Hindlimb muscle (tissue), 1 donor: ENCODE measurements around the gene RGMA. TPM values are rescaled to one million over a fixed set of nuclear protein-coding genes. Genes with fewer than 3 reads are reported as not detected.

ENCODE experiments used
- DNase-seq: peaks from one replicate; pipeline ENCODE4 v3.0.0-alpha.2; 2013
- polyA plus RNA-seq: library from polyadenylated mRNA; unstranded; fragments of 120-200 nt; gene quantifications from one replicate; pipeline ENCODE4 v1.2.1, GENCODE V29; 2013; ENCODE audit not compliant: insufficient read length

RGMA gene, protein sequence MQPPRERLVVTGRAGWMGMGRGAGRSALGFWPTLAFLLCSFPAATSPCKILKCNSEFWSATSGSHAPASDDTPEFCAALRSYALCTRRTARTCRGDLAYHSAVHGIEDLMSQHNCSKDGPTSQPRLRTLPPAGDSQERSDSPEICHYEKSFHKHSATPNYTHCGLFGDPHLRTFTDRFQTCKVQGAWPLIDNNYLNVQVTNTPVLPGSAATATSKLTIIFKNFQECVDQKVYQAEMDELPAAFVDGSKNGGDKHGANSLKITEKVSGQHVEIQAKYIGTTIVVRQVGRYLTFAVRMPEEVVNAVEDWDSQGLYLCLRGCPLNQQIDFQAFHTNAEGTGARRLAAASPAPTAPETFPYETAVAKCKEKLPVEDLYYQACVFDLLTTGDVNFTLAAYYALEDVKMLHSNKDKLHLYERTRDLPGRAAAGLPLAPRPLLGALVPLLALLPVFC
- 101 TPM for polyA plus RNA-seq

DNA sequence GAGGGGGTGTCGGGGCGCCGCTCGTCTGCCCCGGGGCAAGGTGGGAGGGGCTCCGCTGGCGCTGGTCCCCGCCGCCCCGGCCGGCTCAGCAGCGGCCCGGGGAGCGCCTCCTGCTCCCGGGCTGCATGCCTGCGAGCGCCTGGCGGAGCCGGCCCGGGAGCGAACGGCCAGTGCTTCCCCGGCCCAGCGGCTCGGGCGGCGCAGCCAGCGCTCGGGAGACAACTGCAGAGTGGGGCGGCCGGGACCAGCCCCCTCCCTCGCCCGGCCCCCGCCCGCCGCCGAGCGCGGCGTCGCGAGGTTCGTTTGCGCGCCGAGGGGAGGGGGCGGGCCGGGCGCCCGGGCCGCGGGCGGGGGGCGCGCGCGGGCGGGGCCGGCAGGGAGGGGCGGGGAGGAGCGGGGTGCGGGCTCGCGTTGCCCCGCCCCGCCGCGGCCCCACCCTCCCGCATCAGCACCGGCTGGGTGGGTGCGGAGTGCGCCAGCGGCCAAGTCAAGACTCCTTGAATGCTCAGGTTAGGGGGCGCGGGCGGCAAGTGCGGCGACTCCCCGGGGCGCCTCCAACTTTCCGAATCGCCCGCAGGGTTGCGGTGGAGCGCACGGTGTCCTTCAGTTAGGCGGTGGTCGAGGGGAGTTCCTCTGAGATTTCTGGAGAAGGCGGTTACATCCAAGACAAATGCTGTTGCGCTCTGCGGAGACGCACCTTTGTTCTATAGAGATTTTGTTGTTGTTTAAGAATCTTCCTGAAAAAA lies at the start of gene RGMA:
RGMA (minus strand) TSS at position 231 of the 746 bp plus-strand sequence. CDS start 279 bp downstream, outside the sequence.
- peak; percentile 63 for DNase-seq

DNA sequence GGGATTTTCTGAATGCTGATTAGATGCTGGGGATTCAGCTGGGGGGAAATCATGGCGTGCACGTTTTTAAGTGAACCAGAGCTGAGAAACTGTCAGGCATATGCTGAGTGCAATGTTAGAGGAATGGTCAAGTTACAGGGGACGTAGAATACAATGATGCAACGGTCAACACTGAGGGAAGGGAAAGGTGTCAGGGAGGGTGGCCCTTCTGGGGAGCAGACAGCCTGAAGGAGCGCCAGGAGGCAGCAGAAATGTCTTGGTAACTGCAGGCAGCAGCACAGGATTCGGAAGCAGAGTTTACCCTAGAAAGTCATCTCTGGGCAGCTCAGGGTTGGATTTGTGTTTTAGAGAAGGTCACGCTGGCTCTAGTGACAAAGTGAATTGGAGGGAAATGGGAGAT lies 47.6 kb upstream of the RGMA start:
- no peak for DNase-seq

DNA sequence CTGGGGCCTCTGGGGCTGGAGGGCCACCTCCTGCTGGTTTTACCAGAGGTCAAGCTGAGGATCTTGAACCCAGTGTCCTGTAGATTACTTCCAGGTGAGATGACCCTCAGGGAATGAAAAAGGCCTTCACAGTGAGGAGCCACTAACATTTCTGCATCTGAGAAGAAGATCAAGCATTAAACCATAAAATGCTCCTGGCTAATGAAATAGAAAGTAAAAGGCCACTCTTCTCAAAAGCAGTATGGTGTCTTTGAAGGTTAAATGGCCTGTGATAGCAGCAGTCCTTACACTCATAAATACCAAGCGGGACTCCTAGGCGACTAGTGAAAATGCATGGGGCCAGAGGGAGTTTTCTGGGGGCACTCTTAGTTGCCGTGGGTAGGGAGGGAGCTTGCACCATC lies 47.0 kb upstream of the RGMA start:
- DNase-seq, result no peak

DNA sequence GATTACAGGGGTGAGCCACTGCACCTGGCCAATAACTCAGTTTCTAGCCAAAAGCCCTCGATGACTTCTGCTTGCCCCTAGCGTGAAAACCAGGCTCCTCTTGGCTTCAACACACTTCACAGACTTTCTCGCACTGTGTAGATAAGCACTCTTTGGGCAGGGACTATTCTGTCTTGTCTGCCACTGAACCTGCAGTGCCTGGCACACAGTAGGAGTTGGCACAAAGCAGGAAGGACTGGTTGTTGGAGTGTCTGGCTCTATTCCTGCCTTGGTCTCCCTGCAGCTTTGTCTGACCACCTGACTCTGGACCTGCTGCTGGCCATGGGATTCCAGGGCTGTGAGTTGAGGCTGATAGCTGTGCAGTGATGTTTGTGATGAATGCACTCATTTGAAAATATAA lies 46.4 kb upstream of the RGMA start:
- no peak for DNase-seq

DNA sequence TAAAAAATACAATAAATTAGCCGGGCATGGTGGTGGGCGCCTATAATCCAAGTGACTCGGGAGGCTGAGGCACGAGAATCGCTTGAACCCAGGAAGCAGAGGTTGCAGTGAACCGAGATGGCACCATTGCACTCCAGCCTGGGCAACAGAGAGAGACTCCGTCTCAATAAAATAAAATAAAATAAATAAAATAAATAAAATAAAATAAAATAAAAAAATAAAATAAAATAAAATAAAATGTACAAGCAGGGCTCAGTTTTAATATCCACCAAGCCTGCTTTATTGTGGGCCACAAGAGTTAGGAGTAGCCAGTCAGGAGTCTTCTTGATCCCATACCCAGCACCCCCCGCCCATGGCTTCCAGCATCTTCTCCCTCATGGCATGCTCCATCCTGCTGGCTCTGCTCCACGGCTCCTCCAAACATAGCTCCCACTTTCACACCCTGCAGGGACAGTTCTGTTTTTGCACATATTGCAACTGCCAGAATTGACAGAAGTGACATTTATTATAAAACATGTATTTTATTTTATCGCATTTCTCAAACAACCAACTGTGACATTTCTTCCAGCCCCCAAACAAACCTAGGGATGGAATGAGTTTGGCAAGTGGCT lies 42.6 kb upstream of the RGMA start:
- DNase-seq, result no peak

DNA sequence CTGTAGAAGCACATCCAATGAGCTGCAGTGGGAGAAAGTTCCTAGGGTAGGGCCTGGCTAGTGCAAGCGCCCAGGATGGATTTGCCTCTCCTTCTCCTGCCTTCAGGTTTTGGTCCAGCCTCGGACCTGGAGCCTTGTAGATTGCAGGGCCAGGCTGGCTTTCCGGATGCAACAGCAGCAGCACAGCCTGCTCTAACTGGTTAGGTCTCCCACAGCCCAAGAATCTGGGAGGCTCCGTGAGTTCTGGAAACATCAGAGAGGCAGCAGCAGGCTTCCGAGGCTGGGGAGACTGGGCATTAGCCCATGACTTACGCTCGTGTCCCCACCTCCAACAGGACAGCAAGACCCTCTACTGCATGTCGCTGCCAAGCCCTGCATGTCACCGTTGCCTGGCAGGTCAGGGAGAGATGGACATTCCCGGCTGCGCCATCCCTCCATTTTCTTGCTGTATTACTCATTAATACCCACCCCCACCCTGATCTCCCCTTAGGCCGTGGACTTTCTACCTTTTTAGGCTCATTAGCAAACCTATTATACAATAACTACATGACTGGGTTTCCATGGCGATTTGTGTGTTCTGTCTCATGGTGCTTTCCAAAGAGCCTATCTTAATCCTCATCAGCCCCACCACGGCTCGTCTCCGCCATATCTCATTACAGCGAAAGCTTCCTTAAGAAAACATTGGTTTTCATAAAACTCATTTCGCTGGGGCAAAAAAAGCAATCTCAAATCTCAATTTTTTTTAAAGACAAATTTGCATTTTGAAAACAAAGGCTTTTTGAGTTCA lies 40.9 kb upstream of the RGMA start:
- no peak for DNase-seq

DNA sequence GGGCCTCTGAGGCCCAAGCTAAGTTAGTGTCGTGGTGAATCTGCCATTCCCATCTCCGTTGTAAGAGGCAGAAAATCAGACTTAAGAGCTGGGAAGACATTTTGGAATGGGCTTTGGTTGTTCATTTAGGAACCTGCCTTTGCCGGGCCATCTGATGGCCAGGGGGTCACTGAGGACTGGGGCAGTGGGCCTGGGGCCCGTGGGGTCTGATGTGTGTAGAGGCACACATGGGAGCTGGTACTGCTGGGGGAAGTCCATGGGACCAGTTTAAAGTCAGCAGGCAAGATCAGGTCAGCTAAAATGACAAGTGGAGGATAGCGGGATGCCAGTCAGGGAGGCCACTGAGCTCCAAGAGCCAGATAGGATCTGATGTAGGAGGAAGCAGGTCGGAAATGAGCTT lies 38.3 kb upstream of the RGMA start:
- DNase-seq, result no peak

DNA sequence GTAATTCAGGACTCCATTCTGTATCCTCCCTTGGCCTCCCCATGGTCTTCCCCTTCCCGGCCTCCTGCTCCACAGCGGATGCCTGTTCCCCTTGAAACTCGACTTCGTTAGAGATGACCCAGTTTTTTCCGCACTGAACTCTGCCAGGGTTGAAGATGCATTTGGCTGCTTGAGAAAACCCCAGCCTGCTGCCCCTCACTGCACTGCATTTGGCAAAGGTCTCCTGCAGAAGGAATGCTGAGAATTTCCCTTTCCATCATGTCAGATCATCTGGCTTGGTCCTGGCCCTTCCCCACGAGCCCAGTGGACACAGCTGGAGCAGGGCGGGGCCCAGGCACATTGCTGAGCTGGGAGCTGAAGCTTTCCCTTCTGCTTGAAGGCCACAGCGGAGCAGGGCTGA lies 37.6 kb upstream of the RGMA start:
- peak; percentile 90 for DNase-seq

DNA sequence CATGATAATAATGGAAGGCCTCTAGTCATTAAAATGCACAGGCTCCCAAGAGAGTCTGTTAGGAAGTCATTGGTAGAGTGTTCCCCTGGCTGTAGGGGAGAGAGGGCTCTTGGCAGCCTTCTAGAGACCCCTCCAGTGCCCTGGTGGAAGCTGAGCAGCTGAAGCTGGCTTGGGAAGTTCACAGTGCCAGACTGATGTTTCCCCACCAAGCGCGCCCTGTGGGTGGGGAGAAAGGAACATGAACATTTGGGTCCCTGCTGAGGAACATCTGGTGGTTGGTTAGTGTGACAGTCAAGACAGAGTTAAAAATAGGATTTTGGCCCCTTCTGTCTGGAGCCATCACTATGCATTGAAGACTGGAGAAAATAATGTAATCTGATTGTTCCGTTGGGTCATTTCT lies 37.1 kb upstream of the RGMA start:
- DNase-seq, result no peak

DNA sequence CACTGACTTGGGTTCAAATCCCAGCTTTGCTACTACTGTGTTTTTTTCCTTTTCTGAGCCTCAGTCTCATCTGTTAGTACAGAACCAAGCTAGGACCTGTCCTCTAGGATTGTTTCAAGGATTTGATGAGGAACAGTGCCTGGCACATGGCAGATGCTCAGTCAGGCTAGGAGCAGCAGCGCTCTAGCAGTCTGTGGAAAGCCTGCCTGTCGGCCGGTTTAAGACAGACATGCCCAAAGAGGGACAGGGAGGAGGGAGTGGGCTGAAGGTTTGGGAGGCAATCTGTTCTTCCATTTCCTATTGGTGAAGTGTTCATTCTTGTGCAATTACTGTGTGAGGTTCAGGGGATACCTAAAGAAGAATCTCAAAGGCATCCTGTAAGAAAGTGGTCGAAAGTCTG lies 35.1 kb upstream of the RGMA start:
- DNase-seq, result no peak

DNA sequence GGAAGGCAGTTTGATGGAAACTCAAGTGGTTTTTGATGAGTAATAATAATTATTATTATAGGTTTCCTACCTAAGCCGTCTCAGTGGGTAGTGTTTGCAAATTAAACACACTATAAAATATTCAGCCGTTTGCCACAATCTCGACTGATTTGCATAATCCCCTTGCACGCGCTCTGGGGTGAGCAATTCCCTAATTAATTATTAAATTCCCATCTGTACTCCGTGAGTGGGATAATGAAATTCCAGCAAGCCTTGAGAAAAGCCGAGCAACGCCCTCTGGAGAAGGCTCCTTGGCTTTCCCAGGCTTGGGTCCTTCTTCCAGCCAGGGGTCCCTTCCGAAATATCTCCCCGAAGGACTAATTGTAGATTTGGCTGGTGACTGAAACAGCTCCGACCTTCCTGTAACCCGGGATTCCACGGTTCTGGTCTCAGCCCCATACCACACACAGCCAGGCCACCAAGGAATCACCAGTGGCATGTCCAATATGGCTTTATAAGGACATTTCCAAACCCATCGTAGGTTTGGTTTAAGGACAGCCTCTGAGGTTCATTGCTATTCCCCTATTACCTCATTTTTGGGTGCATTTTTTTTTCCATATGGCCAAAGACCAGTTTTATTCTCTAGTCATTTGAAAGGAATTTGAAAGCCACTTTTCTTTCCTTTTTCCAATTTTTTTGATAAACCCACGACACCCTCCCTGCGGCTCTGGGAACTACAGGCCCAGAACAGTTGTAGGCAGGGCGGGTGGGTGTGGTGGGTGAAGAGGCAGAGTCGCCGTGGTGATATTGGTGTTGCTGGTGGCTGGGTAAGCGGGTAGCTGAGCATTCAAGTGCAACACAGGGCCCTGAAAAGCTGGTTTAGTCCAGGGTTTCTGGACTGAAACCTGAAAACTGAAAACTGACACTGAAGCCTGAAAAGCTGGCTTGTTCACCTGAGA lies 33.2 kb upstream of the RGMA start:
- DNase-seq, result no peak

DNA sequence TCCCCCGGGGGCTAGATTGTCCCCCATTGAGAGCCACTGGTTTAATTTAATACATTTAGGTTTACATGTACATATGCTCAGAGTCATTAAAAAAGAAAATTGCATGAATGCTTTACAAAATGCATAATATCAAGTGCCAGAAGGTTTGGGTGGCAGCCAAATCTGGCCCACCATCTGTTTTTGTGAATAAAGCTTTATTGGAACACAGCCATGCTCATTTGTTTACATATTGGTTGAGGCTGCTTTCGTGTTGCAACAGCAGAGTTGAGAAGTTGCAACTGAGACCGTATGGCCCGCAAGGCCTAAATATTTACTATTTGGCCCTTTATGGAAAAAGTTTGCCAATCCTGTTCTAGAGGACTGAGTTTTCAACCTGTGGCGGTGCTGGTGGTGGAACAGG lies 32.1 kb upstream of the RGMA start:
- no peak for DNase-seq

DNA sequence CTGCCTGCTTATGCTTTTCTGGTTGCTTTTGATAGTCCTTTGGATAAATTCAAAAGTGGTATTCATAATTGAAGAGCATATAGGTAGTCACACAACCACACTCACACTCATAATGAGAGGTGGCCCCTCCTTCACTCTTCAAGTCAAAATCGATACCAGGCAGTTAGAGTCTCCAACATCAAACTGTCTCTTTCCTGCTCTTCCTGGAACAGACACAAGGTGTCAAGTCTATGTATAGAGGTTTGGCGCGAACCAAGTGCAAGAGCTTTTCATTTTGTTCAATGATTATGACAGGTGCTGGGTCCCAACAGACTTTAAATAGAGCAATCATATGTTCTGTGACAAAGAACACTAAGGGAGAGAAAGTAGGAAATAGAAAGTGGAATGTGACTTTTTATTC lies 29.9 kb upstream of the RGMA start:
- no peak for DNase-seq

DNA sequence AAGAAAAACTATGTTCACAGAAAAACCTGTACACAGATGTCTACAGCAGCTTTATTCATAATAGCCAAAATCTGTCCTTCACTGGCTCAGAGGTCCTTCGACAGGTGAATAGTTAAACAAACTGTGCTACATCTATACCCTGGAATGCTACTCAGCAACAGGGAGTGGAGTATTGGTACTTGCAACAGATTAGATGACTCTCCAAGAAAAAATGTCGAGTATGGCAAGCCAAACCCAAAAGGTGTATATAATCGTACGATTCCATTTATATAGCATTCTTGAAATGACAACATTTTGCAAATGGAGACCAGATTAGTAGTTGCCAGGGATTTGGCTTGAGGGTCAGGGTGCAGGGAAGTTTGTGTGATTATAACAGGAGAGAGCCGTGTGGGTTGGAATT lies 22.4 kb upstream of the RGMA start:
- DNase-seq, result no peak

DNA sequence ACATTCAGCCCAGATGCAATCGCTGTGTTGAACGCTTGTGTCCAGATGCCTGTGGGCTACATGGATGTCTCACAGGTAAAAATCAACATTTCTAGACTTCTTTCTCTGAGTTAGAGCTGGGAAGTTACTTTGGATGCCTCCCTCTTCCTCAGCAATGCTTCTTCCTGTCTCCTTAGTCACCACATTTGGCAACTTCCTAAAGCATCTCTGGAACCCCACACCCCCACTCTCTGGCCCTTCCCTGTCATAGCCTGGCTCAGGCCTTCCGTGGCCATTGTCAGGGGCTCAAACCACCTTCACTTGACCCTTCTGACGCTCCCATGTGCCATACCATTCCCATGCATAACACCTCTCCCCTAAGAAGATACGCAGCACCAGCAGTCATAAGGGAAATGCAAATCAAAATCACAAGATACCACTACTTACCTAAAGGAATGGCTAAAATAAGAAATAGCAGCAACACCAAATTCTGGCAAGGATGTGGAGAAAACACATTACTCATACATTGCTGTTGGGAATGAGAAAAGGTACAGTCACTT lies 21.6 kb upstream of the RGMA start:
- no peak for DNase-seq

DNA sequence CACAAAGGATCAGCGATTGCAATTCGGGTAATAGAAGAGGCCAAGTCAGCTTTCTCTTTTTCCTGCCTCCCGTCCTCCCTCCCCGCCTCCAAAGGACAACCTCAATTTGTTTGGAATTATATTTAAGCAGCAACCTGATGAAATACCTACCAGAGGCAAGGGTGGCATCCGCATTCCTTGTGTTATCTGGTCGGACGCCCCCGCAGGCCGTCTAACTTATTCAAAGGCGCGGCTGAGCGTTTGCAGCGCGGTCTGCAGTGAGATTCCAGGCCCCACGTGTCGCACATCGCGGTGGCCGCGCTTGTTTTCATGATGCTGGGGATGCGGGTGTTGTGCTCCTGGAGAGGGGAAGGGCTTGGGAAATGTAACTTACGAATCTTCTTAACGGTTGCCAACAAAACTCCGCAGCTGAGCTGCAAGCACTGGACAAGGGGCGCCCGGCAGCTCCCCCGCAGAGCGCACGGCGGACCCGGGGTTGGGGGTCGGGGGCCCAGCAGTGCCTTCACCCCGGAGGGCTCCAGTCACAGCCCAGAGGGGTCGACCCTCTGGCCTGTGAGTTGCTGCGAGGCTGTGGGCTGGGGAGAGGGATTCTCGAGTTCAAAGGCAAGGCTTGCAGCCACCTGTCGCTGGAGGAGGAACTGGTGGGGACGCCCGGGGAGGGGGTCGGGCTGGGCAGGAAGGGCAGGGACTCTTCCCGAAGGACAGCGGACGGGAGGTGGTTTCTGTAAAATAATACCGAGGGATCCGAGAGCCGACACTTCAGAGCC lies 20.5 kb upstream of the RGMA start:
- no peak for DNase-seq

DNA sequence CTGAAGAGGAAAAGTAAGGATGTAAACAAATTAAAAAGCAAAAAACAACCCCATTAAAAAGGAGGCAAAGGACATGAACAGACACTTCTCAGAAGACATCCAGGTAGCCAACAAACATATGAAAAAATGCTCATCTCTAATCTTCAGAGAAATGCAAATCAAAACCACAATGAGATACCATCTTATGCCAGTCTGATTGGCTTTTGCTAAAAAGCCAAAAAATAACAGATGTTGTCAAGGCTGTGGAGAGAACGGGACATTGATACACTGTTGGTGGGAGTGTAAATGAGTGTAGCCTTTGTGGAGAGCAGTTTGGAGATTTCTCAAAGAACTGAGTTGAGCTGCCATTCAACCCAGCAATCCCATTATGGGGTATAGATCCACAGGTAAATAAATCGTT lies 18.6 kb upstream of the RGMA start:
- no peak for DNase-seq

DNA sequence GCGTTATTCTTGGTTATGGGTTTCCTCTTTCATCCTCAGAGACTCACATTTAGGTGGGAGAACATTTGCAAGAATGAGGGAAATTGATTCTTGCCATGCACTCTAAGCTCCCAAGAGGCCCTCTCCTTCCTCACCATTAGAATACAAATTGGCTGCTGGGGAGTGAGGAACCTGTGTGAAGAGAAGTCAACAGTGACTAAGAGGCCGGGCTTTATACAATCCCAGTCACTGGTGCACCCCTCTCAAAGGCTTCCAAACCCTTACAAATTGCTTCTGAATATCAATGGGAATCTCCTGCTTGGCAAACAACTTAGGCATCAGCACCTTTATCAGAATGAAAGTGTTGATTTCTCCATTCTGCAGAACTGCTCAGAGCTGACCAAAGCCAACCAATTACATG lies 16.5 kb upstream of the RGMA start:
- no peak for DNase-seq

DNA sequence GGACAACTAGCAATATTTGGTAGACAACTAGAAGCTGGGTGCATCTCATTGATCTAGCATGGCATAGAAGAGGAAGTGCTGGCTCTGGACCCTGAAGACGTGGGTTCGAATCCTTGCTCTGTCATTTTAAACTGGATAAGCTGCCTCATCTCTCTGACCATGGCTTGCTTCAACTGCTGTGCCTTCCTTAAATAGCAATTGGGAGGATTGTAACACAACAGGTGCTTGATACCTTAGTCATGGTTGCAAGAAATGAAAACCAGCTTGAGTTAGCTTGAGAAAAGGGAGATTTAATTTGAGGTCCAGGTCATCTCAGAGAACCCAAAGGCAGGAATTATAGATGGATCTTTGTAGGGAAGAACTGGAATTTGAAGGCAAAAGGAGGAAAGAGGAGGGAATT lies 14.8 kb upstream of the RGMA start:
- DNase-seq, result no peak

DNA sequence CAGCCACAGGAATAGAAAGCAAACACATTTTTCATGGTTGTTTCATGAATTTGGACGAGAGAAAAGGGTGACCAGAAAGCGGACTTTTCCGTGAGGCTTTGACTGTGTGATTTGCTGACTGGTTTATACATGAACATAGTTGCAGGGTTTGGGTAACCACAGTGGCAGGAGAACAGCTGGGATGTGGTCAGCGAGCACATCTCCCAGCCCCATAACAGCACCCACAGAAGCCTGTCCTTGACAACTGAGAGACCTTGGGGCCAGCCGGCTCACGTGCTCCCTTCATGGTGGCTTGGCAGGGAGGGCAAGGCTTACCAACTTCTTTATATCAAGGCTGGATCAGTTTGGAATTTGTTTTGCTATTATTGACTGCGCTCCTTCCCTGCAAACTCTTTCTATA lies 13.2 kb upstream of the RGMA start:
- no peak for DNase-seq

DNA sequence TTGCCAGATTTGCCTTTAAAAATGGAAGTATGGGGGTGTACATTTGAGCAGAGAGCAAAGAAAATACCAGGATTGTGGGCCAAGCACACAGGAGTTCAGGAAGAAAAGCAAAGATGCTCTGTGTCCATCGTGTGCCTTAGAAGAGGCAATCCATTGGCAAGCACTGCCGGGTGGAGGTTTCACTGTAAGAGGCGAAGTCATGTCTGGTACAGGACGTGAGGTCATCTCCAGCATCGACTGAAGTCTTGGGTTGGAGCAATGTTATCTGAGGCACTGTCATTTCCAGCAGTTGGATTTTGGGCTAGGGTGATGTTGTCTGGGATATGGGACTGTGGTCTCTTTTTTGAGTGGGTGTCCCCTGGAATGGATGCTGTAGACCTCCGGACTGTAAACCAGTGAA lies 4.8 kb upstream of the RGMA start:
- no peak for DNase-seq
